GM12878 (cell line): Measurements from ENCODE around the gene DES. TPM values are rescaled to one million over a fixed set of nuclear protein-coding genes. Genes with fewer than 3 reads are reported as not detected.

Source experiments
- ATAC-seq: fragments of 200-7000 bp; cut with Tn5 transposase; 3 replicates; pipeline ENCODE4 v1.9.1; 2020; ENCODE audit warnings: mild to moderate bottlenecking, moderate library complexity
- BruUV-seq: library from RNA; stranded (reverse); fragments of 400-500 nt; replicated peaks from 2 replicates; lab custom pipeline; 2021; lab: Mats Ljungman, UMichigan
- CTCF ChIA-PET: fragments of 300-600 bp; sonication (Branson Sonifier 250); formaldehyde crosslinking; extraction: SDS; loops from one replicate; lab custom pipeline; 2021; ENCODE audit warnings: inconsistent platforms; lab: Yijun Ruan, JAX
- POLR2A ChIA-PET: fragments of 350-600 bp; formaldehyde crosslinking; extraction: SDS; loops from one replicate; lab custom pipeline; 2021; ENCODE audit warnings: inconsistent platforms; lab: Charles Lee
- RAD21 ChIA-PET: fragments of 300-600 bp; sonication (Branson Sonifier 250); formaldehyde crosslinking; loops from one replicate; lab custom pipeline; 2023; ENCODE audit warnings: antibody characterized with exemption; ENCODE audit not compliant: unreplicated experiment; lab: Charles Lee
- SMC1A ChIA-PET: fragments of 300-600 bp; sonication (Branson Sonifier 250); formaldehyde crosslinking; loops from one replicate; lab custom pipeline; 2023; ENCODE audit not compliant: unreplicated experiment, uncharacterized antibody; lab: Charles Lee
- DNase-seq: peaks from one replicate; pipeline ENCODE4 v3.0.0-alpha.2; 2011; ENCODE audit warnings: low read depth, low spot score
- FAIRE-seq: peaks from 3 replicates; lab custom pipeline; 2011; peaks lifted over from hg19 to GRCh38; lab: Jason Lieb, UNC
- H2AFZ ChIP-seq: 2 replicates; pipeline ENCODE4 v1.6.0; 2011; ENCODE audit warnings: low read depth, low read length, control low read depth; ENCODE audit not compliant: control insufficient read depth
- H3K27ac ChIP-seq: 2 replicates; pipeline ENCODE4 v1.5.1; 2011; ENCODE audit warnings: control low read depth; ENCODE audit not compliant: control insufficient read depth, insufficient read depth
- H3K27me3 ChIP-seq, 2 experiments: replicated peaks in 1 of 2; 2 replicates each; pipeline versions ENCODE4 v1.6.0 to v1.6.1; 2011; ENCODE audit warnings: low read length in 1 of 2; ENCODE audit not compliant: control insufficient read depth in 2 of 2, insufficient read depth in 2 of 2
- H3K36me3 ChIP-seq, 2 experiments: 2 replicates each; pipeline ENCODE4 v1.5.1; 2011; ENCODE audit warnings: low read length in 1 of 2; ENCODE audit not compliant: control insufficient read depth in 2 of 2, insufficient read depth in 2 of 2
- H3K4me1 ChIP-seq: 2 replicates; pipeline ENCODE4 v1.6.1; 2011; ENCODE audit warnings: mild to moderate bottlenecking, low read length, moderate library complexity, mixed read lengths; ENCODE audit not compliant: control insufficient read depth, insufficient read depth
- H3K4me2 ChIP-seq: 2 replicates; pipeline ENCODE4 v1.6.0; 2011; ENCODE audit warnings: control low read depth; ENCODE audit not compliant: control insufficient read depth, insufficient read depth
- H3K4me3 ChIP-seq: fragments of 200-600 bp; sonication (generic); 2 replicates; pipeline ENCODE4 v1.5.1; 2016
- H3K79me2 ChIP-seq: 2 replicates; pipeline ENCODE4 v1.6.0; 2011; ENCODE audit warnings: low read length; ENCODE audit not compliant: control insufficient read depth, insufficient read depth
- H3K9ac ChIP-seq: 2 replicates; pipeline ENCODE4 v1.8.0; 2011; ENCODE audit warnings: low read length, control low read depth, mixed read lengths; ENCODE audit not compliant: control insufficient read depth, insufficient read depth
- H3K9me3 ChIP-seq: replicated peaks from 3 replicates; pipeline ENCODE4 v1.5.1; 2011; ENCODE audit warnings: mild to moderate bottlenecking, low read length; ENCODE audit not compliant: control insufficient read depth, insufficient read depth
- H4K20me1 ChIP-seq: 2 replicates; pipeline ENCODE4 v1.6.0; 2011; ENCODE audit not compliant: control insufficient read depth, insufficient read depth
- BCL11A ChIP-seq: IDR thresholded peaks from 2 replicates; pipeline ENCODE4 v1.6.1; 2011; ENCODE audit warnings: low read depth, low read length
- CREM ChIP-seq: IDR thresholded peaks from 2 replicates; pipeline ENCODE4 v1.6.1; 2014; ENCODE audit warnings: antibody characterized with exemption, low read depth
- E4F1 ChIP-seq: fragments of 450-650 bp; IDR thresholded peaks from 2 replicates; pipeline ENCODE4 v1.6.1; 2018; ENCODE audit warnings: borderline replicate concordance, mild to moderate bottlenecking; ENCODE audit not compliant: partially characterized antibody
- ELK1 ChIP-seq: IDR thresholded peaks from 2 replicates; pipeline ENCODE4 v1.6.1; 2012; ENCODE audit warnings: low read depth, low read length, improper control_type of control experiment
- HDAC6 ChIP-seq: fragments of 200-600 bp; sonication (generic); IDR thresholded peaks from one replicate; pipeline ENCODE4 v1.8.0; 2017; ENCODE audit warnings: antibody characterized with exemption; ENCODE audit not compliant: unreplicated experiment
- JUND ChIP-seq: IDR thresholded peaks from 2 replicates; pipeline ENCODE4 v1.6.1; 2012; ENCODE audit warnings: low read depth, mild to moderate bottlenecking, low read length, improper control_type of control experiment, moderate library complexity
- MEF2A ChIP-seq: IDR thresholded peaks from 2 replicates; pipeline ENCODE4 v1.6.1; 2011; ENCODE audit warnings: low read depth, mild to moderate bottlenecking, low read length, moderate library complexity; ENCODE audit not compliant: insufficient read depth
- NFXL1 ChIP-seq: fragments of 450-650 bp; IDR thresholded peaks from 2 replicates; pipeline ENCODE4 v1.6.1; 2017; ENCODE audit warnings: antibody characterized with exemption, mild to moderate bottlenecking, borderline replicate concordance
- NR2F1 ChIP-seq: fragments of 450-650 bp; conservative IDR thresholded peaks from 2 replicates; pipeline ENCODE4 v1.6.1; 2017; ENCODE audit warnings: mild to moderate bottlenecking
- NRF1 ChIP-seq: conservative IDR thresholded peaks from 2 replicates; pipeline ENCODE4 v1.6.1; 2011; ENCODE audit warnings: mild to moderate bottlenecking, low read depth, low read length, improper control_type of control experiment
- POLR2A ChIP-seq: IDR thresholded peaks from 2 replicates; pipeline ENCODE4 v1.6.1; 2011; ENCODE audit warnings: low read depth, mild to moderate bottlenecking, low read length
- RB1 ChIP-seq: fragments of 450-650 bp; formaldehyde crosslinking; IDR thresholded peaks from 2 replicates; pipeline ENCODE4 v1.6.1; 2017; ENCODE audit warnings: mild to moderate bottlenecking, borderline replicate concordance
- RBBP5 ChIP-seq: fragments of 200-600 bp; sonication (generic); conservative IDR thresholded peaks from 2 replicates; pipeline ENCODE4 v1.6.1; 2016
- RELA ChIP-seq: fragments of 450-650 bp; IDR thresholded peaks from 2 replicates; pipeline ENCODE4 v1.8.0; 2014; ENCODE audit warnings: borderline replicate concordance; ENCODE audit not compliant: partially characterized antibody
- SP1 ChIP-seq: IDR thresholded peaks from one replicate; pipeline ENCODE4 v1.6.1; 2011; ENCODE audit warnings: low read depth, low read length
- SUPT20H ChIP-seq: IDR thresholded peaks from 2 replicates; pipeline ENCODE4 v1.6.1; 2011; ENCODE audit warnings: low read depth, mild to moderate bottlenecking, low read length, moderate library complexity, borderline replicate concordance; ENCODE audit not compliant: control insufficient read depth
- TCF12 ChIP-seq: IDR thresholded peaks from 2 replicates; pipeline ENCODE4 v1.6.1; 2011; ENCODE audit warnings: low read depth, mild to moderate bottlenecking, low read length
- WRNIP1 ChIP-seq: IDR thresholded peaks from 2 replicates; pipeline ENCODE4 v1.6.1; 2011; ENCODE audit warnings: low read depth, low read length, improper control_type of control experiment, borderline replicate concordance
- ZNF384 ChIP-seq: IDR thresholded peaks from 2 replicates; pipeline ENCODE4 v1.6.1; 2012; ENCODE audit warnings: low read depth, mild to moderate bottlenecking, low read length, improper control_type of control experiment, borderline replicate concordance
- WGBS: methylation state at CpG from one replicate; pipeline ENCODE4 v1.1.6; 2016; ENCODE audit warnings: low lambda C conversion rate; ENCODE audit not compliant: insufficient replicate concordance, insufficient coverage; ENCODE audit errors: missing lambda C conversion rate; 5-methylcytosine and 5-hydroxymethylcytosine counted together
- in situ Hi-C: fragments of 300-500 bp; cut with MboI; formaldehyde crosslinking; loops from 9 replicates; pipeline ENCODE4 v1.14.3; 2018; ENCODE audit warnings: mixed read lengths
- intact Hi-C: fragments of 100-400 bp; cut with micrococcal nuclease; formaldehyde crosslinking; loops from one replicate; pipeline ENCODE4 v1.14.2; 2022; ENCODE audit not compliant: unreplicated experiment
- polyA plus RNA-seq, 11 experiments: library from polyadenylated mRNA; depleted of rRNA in 4 of 11; unstranded in 6 of 11; stranded (reverse) in 5 of 11; fragments of >200 nt; fragmentation: Nextera tagmentation in 4 of 11; fragmentation: Illumina TruSeq in 1 of 11; extraction: Ambion mirVana in 4 of 11; extraction: Trizol in 1 of 11; gene quantifications; 1 replicate in 1 of 11; 2 replicates in 10 of 11; pipeline versions ENCODE4 v1.2.1 to v1.2.3, GENCODE V29; 2011 to 2016; ENCODE audit warnings: inconsistent platforms in 2 of 11, missing spikeins in 2 of 11, low read depth in 1 of 11
- total RNA-seq, 4 experiments: library from RNA; depleted of rRNA in 3 of 4; stranded (reverse); fragments of >200 nt in 3 of 4; fragmentation: Illumina TruSeq in 1 of 4; extraction: Trizol in 1 of 4; gene quantifications; 2 replicates each; pipeline versions ENCODE4 v1.2.1 to v1.2.3, GENCODE V29; 2013 to 2021
- TF ChIP-seq, protein P1 (sequence below): fragments of 450-650 bp; IDR thresholded peaks from 2 replicates; pipeline ENCODE4 v1.6.1; 2017; ENCODE audit warnings: antibody characterized with exemption, mild to moderate bottlenecking, moderate library complexity

The DES gene
- total and polyA plus RNA-seq, 10 of the 15 experiments (the other 5 are each of a cell fraction or from before 2014, with no cell fraction given) = 0.80 TPM; not detected in 9

DNA sequence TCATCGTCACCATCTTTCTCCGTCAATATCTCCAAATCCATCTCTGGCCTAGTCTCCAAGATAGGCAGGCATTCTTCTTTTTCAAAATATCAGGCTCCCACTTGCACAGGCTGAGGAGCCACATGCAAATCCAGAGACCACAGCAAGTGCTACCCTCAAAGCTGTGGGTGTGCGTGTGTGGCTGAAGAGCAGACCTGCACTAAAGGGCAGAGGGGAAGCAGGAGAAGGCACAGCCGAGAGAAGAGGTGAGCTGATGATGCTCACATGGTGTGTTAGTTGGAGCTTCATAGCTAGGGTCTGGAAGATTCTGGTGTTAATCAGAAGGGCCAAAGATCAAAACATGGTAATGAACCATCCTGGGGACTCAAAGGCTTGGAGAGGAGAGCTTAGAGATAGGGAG, 20.3 kb downstream of the DES start (continued):
- TF ChIP-seq, protein P1, sequence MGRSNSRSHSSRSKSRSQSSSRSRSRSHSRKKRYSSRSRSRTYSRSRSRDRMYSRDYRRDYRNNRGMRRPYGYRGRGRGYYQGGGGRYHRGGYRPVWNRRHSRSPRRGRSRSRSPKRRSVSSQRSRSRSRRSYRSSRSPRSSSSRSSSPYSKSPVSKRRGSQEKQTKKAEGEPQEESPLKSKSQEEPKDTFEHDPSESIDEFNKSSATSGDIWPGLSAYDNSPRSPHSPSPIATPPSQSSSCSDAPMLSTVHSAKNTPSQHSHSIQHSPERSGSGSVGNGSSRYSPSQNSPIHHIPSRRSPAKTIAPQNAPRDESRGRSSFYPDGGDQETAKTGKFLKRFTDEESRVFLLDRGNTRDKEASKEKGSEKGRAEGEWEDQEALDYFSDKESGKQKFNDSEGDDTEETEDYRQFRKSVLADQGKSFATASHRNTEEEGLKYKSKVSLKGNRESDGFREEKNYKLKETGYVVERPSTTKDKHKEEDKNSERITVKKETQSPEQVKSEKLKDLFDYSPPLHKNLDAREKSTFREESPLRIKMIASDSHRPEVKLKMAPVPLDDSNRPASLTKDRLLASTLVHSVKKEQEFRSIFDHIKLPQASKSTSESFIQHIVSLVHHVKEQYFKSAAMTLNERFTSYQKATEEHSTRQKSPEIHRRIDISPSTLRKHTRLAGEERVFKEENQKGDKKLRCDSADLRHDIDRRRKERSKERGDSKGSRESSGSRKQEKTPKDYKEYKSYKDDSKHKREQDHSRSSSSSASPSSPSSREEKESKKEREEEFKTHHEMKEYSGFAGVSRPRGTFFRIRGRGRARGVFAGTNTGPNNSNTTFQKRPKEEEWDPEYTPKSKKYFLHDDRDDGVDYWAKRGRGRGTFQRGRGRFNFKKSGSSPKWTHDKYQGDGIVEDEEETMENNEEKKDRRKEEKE = no peak
- TF ChIP-seq NRF1 (no peak), RB1 (no peak), SUPT20H (no peak), ZNF384 (no peak)

DNA sequence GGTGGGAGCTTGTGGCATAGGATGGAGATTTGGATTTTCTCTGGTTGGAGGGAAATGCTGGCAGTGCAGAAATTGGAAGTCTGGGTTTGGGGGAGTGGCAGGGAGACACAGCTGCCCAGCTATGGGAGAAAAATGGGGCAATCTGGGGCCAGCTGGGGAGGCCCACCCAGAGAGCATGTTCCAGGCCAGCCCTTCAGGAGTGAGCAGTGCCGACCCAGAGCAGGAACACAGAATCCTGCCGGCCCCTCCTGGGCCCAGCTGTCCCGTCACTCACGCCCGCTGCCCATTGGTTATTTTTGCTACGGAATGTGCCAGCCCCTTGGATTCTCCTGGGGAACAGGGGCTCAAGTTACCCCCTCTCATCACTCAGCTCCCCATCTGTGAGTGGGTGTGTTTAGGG, 21.3 kb downstream of the DES start:
- Histone ChIP-seq H3K9ac (no peak overlapping the region), H3K4me1 (no peaks in the 10 kb centered on the region), H3K9me3 (no peaks in the 10 kb centered on the region), H3K27ac (no peak overlapping the region), H2AFZ (no peak overlapping the region), H3K36me3 (no peaks in the 10 kb centered on the region), H3K4me2 (no peak overlapping the region), H3K27me3 (peaks cover 9 to 16% of the 10 kb centered on the region in 2 experiments), H4K20me1 (no peaks in the 10 kb centered on the region), H3K4me3 (no peak overlapping the region), H3K79me2 (no peaks in the 10 kb centered on the region)
- ChIA-PET RAD21 (no interaction called here), SMC1A (no interaction called here), CTCF (interaction anchor here (1.0 kb wide), 1 partner anchor 90 kb away, joined by 3 read pairs; no protein-coding TSS in a partner anchor), POLR2A (interaction anchor here (0.5 kb wide), 1 partner anchor 1024 kb away, joined by 5 read pairs; no protein-coding TSS in a partner anchor)
- DNase-seq = no peak
- WGBS = 50% methylated on average over 6 of the region's 6 CpGs
- intact Hi-C loops (no loop called here), in situ Hi-C loops (no loop called here)
- no peak for ATAC-seq
- FAIRE-seq = no peak
- no TSS peak for BruUV-seq
- no peak for TF ChIP-seq SP1
- no peak for TF ChIP-seq TCF12
- no peak for TF ChIP-seq RELA
- TF ChIP-seq NR2F1 = no peak
- TF ChIP-seq HDAC6 = no peak
- no peak for TF ChIP-seq RBBP5
- no peak for TF ChIP-seq ELK1
- no peak for TF ChIP-seq WRNIP1
- no peak for TF ChIP-seq POLR2A
- TF ChIP-seq E4F1 = no peak
- no peak for TF ChIP-seq JUND
- TF ChIP-seq NFXL1 = no peak
- TF ChIP-seq BCL11A = no peak
- no peak for TF ChIP-seq MEF2A
- TF ChIP-seq CREM = no peak
